ENCODE data around the gene VPS13D.

- no peak for TF ChIP-seq CTCF (IDR thresholded peaks at IDR 0.05)
- TF ChIP-seq POLR2A (IDR thresholded peaks at IDR 0.05): no peak
These were observed 250.2 kb downstream of the VPS13D start for GRCh38 chr1:12480041-12480440.
